Left lung (tissue), 10 donors: ENCODE measurements around the gene SKA2. TPM values are rescaled to one million over a fixed set of nuclear protein-coding genes. Genes with fewer than 3 reads are reported as not detected.

Experiments used
- ATAC-seq: fragments of 200-7000 bp; cut with Tn5 transposase; one replicate; pipeline ENCODE4 v1.9.1; 2020; ENCODE audit warnings: moderate library complexity
- DNase-seq, 4 donors: peaks; one replicate each; pipeline ENCODE4 v3.0.0-alpha.2; 2013 to 2020
- H3K27ac ChIP-seq, 2 donors: fragments of 200-600 bp; sonication (generic) in 1 of 2; one replicate each; pipeline versions ENCODE4 v1.5.0 to v1.8.0; 2020 to 2021
- H3K27me3 ChIP-seq, 2 donors: fragments of 200-600 bp; sonication (generic) in 1 of 2; one replicate each; pipeline versions ENCODE4 v1.5.0 to v1.8.0; 2020 to 2021
- H3K36me3 ChIP-seq, 2 donors: fragments of 200-600 bp; sonication (generic) in 1 of 2; one replicate each; pipeline versions ENCODE4 v1.5.0 to v1.8.0; 2020 to 2021
- H3K4me1 ChIP-seq, 2 donors: fragments of 200-600 bp; one replicate each; pipeline ENCODE4 v1.8.0; 2021
- H3K4me3 ChIP-seq, 2 donors: fragments of 200-600 bp; sonication (generic) in 1 of 2; one replicate each; pipeline versions ENCODE4 v1.5.0 to v1.8.0; 2020 to 2021; ENCODE audit warnings: mild to moderate bottlenecking in 1 of 2
- H3K9me3 ChIP-seq, 2 donors: fragments of 200-600 bp; sonication (generic) in 1 of 2; one replicate each; pipeline versions ENCODE4 v1.5.0 to v1.8.0; 2020 to 2021
- intact Hi-C, 2 donors: fragments of 100-400 bp; cut with DNase I; formaldehyde crosslinking; loops; one replicate each; pipeline versions ENCODE4 v1.11.2 to v1.14.2; 2022
- polyA plus RNA-seq, 6 donors: library from polyadenylated mRNA; unstranded; fragments of 120-200 nt; gene quantifications; one replicate each; pipeline ENCODE4 v1.2.1, GENCODE V29; 2013; ENCODE audit not compliant: insufficient read length in 6 of 6
- total RNA-seq, 2 donors: library from RNA; stranded (reverse); fragmentation: NEBNext Ultra II Directional; extraction: Animal tissue kit (Norgen Biotek cat#: 25700); gene quantifications; one replicate each; pipeline ENCODE4 v1.2.1, GENCODE V29; 2021
- TF ChIP-seq, protein P1 (sequence below), 2 donors: fragments of 200-600 bp; sonication (generic) in 1 of 2; IDR thresholded peaks; one replicate each; pipeline versions ENCODE4 v1.5.0 to v1.8.0; 2021; ENCODE audit warnings: antibody characterized with exemption in 2 of 2
- donor health status: DM: no; HTN: yes; CAD: no.
- donor health status: DM: no; HTN: no; CAD: no.

SKA2 gene
- total and polyA plus RNA-seq, 8 donors: 34.4 to 77.5 (median 51.0) TPM

DNA sequence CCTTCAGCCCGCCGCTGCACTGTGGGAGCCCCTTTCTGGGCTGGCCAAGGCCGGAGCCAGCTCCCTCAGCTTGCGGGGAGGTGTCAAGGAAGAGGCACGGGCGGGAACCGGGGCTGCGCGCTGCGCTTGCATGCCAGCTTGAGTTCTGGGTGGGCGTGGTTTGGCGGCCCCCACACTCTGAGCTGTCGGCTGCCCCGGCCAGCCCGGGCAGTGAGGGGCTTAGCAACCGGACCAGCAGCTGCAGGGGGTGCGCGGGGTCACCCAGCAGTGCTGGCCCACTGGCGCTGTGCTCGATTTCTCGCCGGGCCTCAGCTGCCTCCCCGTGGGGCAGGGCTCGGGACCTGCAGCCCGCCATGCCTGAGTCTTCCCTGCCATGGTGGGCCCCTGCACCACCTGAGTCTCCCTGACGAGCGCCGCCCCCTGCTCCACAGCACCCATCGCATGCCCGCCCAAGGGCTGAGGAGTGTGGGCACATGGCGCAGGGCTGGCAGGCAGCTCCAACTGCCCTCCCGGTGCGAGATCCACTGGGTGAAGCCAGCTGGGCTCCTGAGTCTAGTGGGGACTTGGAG, 17.5 kb upstream of the SKA2 start:
- intact Hi-C loops: no loop called here

DNA sequence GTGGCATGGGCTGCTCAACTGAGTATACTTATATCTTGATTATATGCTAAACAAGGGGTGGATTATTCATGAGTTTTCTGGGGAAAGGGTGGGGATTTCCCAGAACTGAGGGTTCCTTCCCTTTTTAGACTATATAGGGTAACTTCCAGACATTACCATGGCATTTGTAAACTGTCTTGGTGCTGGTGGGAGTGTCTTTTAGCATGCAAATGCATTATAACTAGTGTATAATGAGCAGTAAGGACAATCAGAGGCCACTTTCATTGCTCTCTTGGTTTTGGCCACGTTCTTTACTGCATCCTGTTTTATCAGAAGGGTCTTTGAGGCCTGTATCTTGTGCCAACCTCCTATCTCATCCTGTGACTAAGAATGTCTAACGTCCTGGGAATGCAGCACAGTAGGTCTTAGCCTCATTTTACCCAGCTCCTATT, 12.6 kb upstream of the SKA2 start:
- H3K36me3 ChIP-seq: peaks cover 0 to 10% of the 10 kb centered on the region in 2 donors
- TF ChIP-seq, protein P1, sequence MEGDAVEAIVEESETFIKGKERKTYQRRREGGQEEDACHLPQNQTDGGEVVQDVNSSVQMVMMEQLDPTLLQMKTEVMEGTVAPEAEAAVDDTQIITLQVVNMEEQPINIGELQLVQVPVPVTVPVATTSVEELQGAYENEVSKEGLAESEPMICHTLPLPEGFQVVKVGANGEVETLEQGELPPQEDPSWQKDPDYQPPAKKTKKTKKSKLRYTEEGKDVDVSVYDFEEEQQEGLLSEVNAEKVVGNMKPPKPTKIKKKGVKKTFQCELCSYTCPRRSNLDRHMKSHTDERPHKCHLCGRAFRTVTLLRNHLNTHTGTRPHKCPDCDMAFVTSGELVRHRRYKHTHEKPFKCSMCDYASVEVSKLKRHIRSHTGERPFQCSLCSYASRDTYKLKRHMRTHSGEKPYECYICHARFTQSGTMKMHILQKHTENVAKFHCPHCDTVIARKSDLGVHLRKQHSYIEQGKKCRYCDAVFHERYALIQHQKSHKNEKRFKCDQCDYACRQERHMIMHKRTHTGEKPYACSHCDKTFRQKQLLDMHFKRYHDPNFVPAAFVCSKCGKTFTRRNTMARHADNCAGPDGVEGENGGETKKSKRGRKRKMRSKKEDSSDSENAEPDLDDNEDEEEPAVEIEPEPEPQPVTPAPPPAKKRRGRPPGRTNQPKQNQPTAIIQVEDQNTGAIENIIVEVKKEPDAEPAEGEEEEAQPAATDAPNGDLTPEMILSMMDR (IDR thresholded peaks at IDR 0.05): no peak
- H3K4me1 ChIP-seq: peaks cover 0 to 6% of the 10 kb centered on the region in 2 donors
- H3K9me3 ChIP-seq: no peaks in the 10 kb centered on the region
- no peaks in the 10 kb centered on the region for H3K27me3 ChIP-seq
- DNase-seq (no peak), ATAC-seq (no peak)
- H3K27ac ChIP-seq: no peak overlapping the region
- H3K4me3 ChIP-seq: no peak overlapping the region
- intact Hi-C loops: no loop called here

More for the DNA sequence above, 17.5 kb upstream of the SKA2 start:
- Histone ChIP-seq H3K4me1 (no peaks in the 10 kb centered on the region), H3K27ac (no peak overlapping the region), H3K4me3 (no peak overlapping the region), H3K36me3 (peaks cover 0 to 24% of the 10 kb centered on the region in 2 donors), H3K27me3 (no peaks in the 10 kb centered on the region), H3K9me3 (no peaks in the 10 kb centered on the region)
- DNase-seq: no peak
- TF ChIP-seq, protein P1 (IDR thresholded peaks at IDR 0.05): no peak
- no peak for ATAC-seq

DNA sequence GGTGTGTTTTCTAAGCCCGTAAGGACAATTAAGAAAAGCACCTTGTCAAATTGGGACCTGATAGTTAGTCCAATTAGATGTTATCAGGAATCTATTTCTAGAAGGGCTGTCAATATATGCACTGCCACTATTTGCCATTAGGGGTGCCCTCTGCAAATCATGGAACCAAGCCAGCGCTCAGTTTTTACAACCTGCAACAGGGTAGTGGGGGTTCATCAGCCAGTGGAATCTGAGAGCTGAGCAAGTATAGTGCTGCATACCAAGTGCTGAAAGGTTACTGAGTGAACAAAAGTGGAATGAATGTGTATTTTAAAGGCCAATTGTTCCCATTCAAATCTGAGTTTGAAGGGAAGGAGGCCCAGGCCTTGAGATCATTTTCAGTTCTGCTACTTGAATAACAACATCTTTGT, 11.0 kb upstream of the SKA2 start:
- TF ChIP-seq, protein P1 (IDR thresholded peaks at IDR 0.05): peak; percentile 35 to 40
- Histone ChIP-seq H3K4me3 (no peak overlapping the region), H3K9me3 (no peaks in the 10 kb centered on the region), H3K27ac (no peak overlapping the region), H3K27me3 (no peaks in the 10 kb centered on the region), H3K4me1 (peaks cover 0 to 6% of the 10 kb centered on the region in 2 donors), H3K36me3 (peaks cover 0 to 4% of the 10 kb centered on the region in 2 donors)
- intact Hi-C loops: no loop called here
- ATAC-seq: peak; percentile 66
- peak in 1 of 4 donors; percentile 37 for DNase-seq

DNA sequence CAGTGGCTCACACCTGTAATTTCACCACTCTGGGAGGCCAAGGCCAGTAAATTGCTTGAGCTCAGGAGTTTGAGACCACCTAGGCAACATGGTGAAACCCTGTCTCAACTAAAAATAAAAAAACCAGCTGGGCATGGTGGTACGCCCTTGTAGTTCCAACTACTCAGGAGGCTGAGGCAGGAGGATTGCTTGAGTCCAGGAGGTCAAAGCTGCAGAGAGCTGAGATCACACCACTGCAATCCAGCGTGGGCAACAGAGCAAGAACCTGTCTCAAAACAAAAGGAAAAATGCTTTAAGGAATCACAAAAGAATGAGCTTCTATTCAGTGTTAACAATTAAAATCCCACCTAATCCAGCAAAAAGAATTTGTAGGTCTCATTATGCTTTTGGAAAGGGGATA, 6.5 kb upstream of the SKA2 start:
- intact Hi-C loops: no loop called here
- Histone ChIP-seq H3K36me3 (no peaks in the 10 kb centered on the region), H3K9me3 (no peaks in the 10 kb centered on the region), H3K4me3 (no peak overlapping the region), H3K27ac (no peak overlapping the region), H3K27me3 (no peaks in the 10 kb centered on the region), H3K4me1 (peaks cover 5 to 8% of the 10 kb centered on the region in 2 donors)
- TF ChIP-seq, protein P1 (IDR thresholded peaks at IDR 0.05): no peak
- ATAC-seq (no peak), DNase-seq (no peak)

DNA sequence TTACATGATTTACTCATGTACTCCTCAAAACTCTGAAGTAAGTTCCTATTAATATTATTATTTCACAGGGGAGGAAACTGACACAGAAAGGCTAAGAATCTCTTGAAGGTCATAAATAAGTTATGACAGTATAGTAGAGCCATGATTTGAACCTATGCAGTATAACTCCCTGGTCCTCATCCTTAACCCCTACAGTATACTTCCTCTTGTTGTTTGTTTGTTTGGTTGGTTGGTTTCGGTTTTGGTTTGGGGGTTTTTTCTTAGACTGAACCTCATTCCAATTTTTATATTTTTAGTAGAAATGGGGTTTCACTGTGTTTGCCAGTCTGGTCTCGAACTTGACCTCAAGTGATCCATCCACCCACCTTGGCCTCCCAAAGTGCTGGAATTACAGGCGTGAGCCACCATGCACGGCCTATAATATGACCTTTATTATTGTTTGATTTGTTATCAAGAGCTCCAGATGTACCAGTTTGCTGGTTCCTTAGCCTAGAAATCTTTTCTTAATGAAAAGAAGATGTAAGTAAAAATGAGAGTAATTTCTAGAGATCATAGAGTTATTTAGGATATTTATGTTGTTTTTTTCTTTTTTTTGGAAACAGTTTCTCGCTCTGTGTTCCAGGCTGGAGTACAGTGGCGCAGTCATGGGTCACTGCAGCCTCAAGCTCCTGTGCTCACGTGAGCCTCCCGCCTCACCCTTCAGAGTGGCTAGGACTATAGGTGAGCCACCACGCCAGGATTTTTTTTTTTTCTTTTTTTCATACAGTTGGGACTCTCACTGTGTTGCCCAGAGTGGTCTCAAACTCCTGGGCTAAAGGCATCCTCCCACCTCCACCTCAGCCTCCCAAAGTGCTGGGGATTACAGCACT, 5.4 kb upstream of the SKA2 start:
- Histone ChIP-seq H3K27me3 (no peaks in the 10 kb centered on the region), H3K4me3 (no peak overlapping the region), H3K36me3 (no peaks in the 10 kb centered on the region), H3K27ac (no peak overlapping the region), H3K9me3 (no peaks in the 10 kb centered on the region), H3K4me1 (peaks cover 0 to 17% of the 10 kb centered on the region in 2 donors)
- DNase-seq (no peak), ATAC-seq (no peak)
- TF ChIP-seq, protein P1 (IDR thresholded peaks at IDR 0.05): no peak
- intact Hi-C loops: no loop called here
